Sciatic nerve (tissue), 2 donors: ENCODE measurements around the gene SCMH1. TPM values are rescaled to one million over a fixed set of nuclear protein-coding genes. Genes with fewer than 3 reads are reported as not detected.
"Not testable (repeated sequence)": the region's sequence is repeated elsewhere in the genome, so short reads cannot be mapped to it uniquely, and the experiment has no call there.

Experiments used
- ATAC-seq: fragments of 200-7000 bp; cut with Tn5 transposase; one replicate; pipeline ENCODE4 v1.9.1; 2020; ENCODE audit warnings: mild to moderate bottlenecking, moderate library complexity
- DNase-seq: peaks from one replicate; pipeline ENCODE4 v3.0.0-alpha.2; 2020; ENCODE audit warnings: low spot score
- intact Hi-C: fragments of 100-400 bp; cut with DNase I; formaldehyde crosslinking; loops from one replicate; pipeline ENCODE4 v1.14.2; 2022
- total RNA-seq: library from RNA; stranded (reverse); fragmentation: NEBNext Ultra II Directional; extraction: Animal tissue kit (Norgen Biotek cat#: 25700); gene quantifications from one replicate; pipeline ENCODE4 v1.2.1, GENCODE V29; 2021
- donor health status: DM: no; HTN: no; CAD: no.
- donor health status: DM: no; HTN: no; CAD: no.

The SCMH1 gene
- total RNA-seq, 1 donor from 2014 or later = 48.9 TPM

- intact Hi-C loops = no loop called here
- ATAC-seq (no peak), DNase-seq (no peak)
Observed at GRCh38 chr1:41222496-41222895, 19.6 kb downstream of the SCMH1 start.

- DNase-seq (no peak), ATAC-seq (no peak)
- intact Hi-C loops = no loop called here
Observed at GRCh38 chr1:41221995-41222394, 20.1 kb downstream of the SCMH1 start.

GRCh38 chr1:41218152-41218551 lies 24.0 kb downstream of the SCMH1 start:
- no peak for ATAC-seq
- intact Hi-C loops = no loop called here
- no peak for DNase-seq

- ATAC-seq (no peak), DNase-seq (no peak)
- intact Hi-C loops = no loop called here
Observed at GRCh38 chr1:41217441-41217840, 24.7 kb downstream of the SCMH1 start.

- intact Hi-C loops = no loop called here
- no peak for ATAC-seq
- DNase-seq = no peak
Observed at GRCh38 chr1:41215623-41216022, 26.5 kb downstream of the SCMH1 start.

GRCh38 chr1:41213341-41213740 lies 28.8 kb downstream of the SCMH1 start:
- ATAC-seq (no peak), DNase-seq (no peak)

GRCh38 chr1:41211608-41212007 lies 30.5 kb downstream of the SCMH1 start:
- ATAC-seq, intact Hi-C loops, DNase-seq: not testable (repeated sequence)

More at GRCh38 chr1:41213341-41213740, 28.8 kb downstream of the SCMH1 start:
- intact Hi-C loops = no loop called here

GRCh38 chr1:41207053-41207452 lies 35.1 kb downstream of the SCMH1 start:
- ATAC-seq, DNase-seq, intact Hi-C loops: not testable (repeated sequence)

GRCh38 chr1:41200728-41201127 lies 41.4 kb downstream of the SCMH1 start:
- no peak for ATAC-seq

GRCh38 chr1:41199375-41199774 lies 42.7 kb downstream of the SCMH1 start:
- ATAC-seq (no peak), DNase-seq (no peak)
- intact Hi-C loops = no loop called here

More at GRCh38 chr1:41200728-41201127, 41.4 kb downstream of the SCMH1 start:
- DNase-seq = no peak
- intact Hi-C loops = no loop called here

GRCh38 chr1:41192456-41193178 lies 49.5 kb downstream of the SCMH1 start:
- intact Hi-C loops = no loop called here
- ATAC-seq (no peak), DNase-seq (no peak)

- ATAC-seq (no peak), DNase-seq (no peak)
- intact Hi-C loops = no loop called here
Observed at GRCh38 chr1:41184446-41184845, 57.7 kb downstream of the SCMH1 start.

GRCh38 chr1:41178230-41178629 lies 63.9 kb downstream of the SCMH1 start:
- DNase-seq, intact Hi-C loops, ATAC-seq: not testable (repeated sequence)

- ATAC-seq = no peak
- DNase-seq = no peak
- intact Hi-C loops = no loop called here
Observed at GRCh38 chr1:41175546-41175945, 66.6 kb downstream of the SCMH1 start.

- ATAC-seq (no peak), DNase-seq (no peak)
- intact Hi-C loops = no loop called here
Observed at GRCh38 chr1:41174170-41174569, 67.9 kb downstream of the SCMH1 start.

- ATAC-seq (no peak), DNase-seq (no peak)
- intact Hi-C loops = no loop called here
Observed at GRCh38 chr1:41173651-41174050, 68.5 kb downstream of the SCMH1 start.

GRCh38 chr1:41171266-41171874 lies 70.7 kb downstream of the SCMH1 start:
- no peak for ATAC-seq
- intact Hi-C loops = no loop called here
- no peak for DNase-seq

- no peak for DNase-seq
- no peak for ATAC-seq
- intact Hi-C loops = no loop called here
Observed at GRCh38 chr1:41169799-41170180, 72.3 kb downstream of the SCMH1 start.

GRCh38 chr1:41169066-41169798 lies 72.9 kb downstream of the SCMH1 start:
- intact Hi-C loops = no loop called here
- DNase-seq (no peak), ATAC-seq (no peak)

GRCh38 chr1:41167667-41168066 lies 74.4 kb downstream of the SCMH1 start:
- ATAC-seq (no peak), DNase-seq (no peak)
- intact Hi-C loops = no loop called here
